ENCODE results near the gene CMIP.

DNA sequence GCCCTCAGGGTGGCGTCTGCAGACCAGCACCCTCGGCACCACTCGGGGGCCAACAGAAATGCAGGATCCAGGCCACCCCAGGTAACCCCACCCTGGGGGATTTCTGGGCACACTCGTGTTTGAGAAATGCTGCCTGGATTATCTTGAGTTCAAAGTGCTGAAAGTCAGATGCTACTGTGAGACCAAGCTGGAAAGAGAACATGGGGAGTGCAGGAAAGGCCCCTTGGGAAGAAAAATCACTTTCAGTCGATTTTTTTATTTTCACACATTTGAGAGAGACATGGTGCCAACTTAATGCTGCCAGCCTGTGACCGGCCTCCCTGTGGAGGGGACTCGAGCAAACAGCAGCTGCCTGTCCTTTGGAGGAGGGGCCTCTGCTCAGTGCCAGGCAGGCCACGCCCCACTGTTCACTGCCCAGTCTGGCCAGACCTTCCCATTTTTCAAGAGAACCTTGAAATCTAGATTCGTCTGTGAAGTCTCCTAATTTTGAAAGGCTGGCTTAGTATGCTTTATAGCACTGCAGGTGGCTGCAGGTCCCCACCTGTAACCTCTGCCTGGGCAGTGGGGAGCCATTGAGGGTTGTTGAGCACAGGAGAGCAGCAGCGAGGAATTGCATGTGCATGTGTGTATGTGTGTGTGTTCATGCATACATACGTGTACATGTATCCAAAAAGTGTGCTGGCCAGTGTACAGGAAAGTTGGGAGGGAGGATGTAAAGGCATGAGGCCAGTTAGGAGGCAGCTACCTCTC, 263.8 kb downstream of the CMIP start:
- TF ChIP-seq, protein P1, sequence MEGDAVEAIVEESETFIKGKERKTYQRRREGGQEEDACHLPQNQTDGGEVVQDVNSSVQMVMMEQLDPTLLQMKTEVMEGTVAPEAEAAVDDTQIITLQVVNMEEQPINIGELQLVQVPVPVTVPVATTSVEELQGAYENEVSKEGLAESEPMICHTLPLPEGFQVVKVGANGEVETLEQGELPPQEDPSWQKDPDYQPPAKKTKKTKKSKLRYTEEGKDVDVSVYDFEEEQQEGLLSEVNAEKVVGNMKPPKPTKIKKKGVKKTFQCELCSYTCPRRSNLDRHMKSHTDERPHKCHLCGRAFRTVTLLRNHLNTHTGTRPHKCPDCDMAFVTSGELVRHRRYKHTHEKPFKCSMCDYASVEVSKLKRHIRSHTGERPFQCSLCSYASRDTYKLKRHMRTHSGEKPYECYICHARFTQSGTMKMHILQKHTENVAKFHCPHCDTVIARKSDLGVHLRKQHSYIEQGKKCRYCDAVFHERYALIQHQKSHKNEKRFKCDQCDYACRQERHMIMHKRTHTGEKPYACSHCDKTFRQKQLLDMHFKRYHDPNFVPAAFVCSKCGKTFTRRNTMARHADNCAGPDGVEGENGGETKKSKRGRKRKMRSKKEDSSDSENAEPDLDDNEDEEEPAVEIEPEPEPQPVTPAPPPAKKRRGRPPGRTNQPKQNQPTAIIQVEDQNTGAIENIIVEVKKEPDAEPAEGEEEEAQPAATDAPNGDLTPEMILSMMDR (IDR thresholded peaks at IDR 0.05) = no peak
- TF ChIP-seq POLR2A (IDR thresholded peaks at IDR 0.05) = no peak

All from Peyer's patch (tissue), 4 donors.